GM13976 (cell line): ENCODE results near the gene KATNB1.

Experiments used
- DNase-seq: peaks from one replicate; pipeline ENCODE4 v3.0.0; 2012; ENCODE audit warnings: low spot score
- CTCF ChIP-seq: IDR thresholded peaks from 2 replicates; pipeline ENCODE4 v1.5.1; 2012; ENCODE audit warnings: borderline replicate concordance, mild to moderate bottlenecking; ENCODE audit not compliant: insufficient read depth; ENCODE audit errors: extremely low read depth, missing control alignments, control extremely low read depth
- in situ Hi-C: fragments of 300-500 bp; cut with MboI; formaldehyde crosslinking; loops from one replicate; pipeline ENCODE4 v1.12.0; 2022; ENCODE audit warnings: low sequenced_read_pairs, mixed read lengths, inconsistent platforms; ENCODE audit not compliant: unreplicated experiment

The KATNB1 gene

GRCh38 chr16:57803134-57803990 is 67.8 kb downstream of the KATNB1 start:
- in situ Hi-C loops, result no loop called here
- DNase-seq, result no peak
- no peak for TF ChIP-seq CTCF

- no peak for TF ChIP-seq CTCF
- in situ Hi-C loops, result no loop called here
- DNase-seq, result no peak
These were observed 68.7 kb downstream of the KATNB1 start for GRCh38 chr16:57804111-57804837.

- TF ChIP-seq CTCF, result no peak
- in situ Hi-C loops, result no loop called here
- no peak for DNase-seq
These were observed 69.6 kb downstream of the KATNB1 start for GRCh38 chr16:57805176-57805575.
